Vagina (tissue), 2 donors: Measurements from ENCODE around the gene SLC38A4. TPM values are rescaled to one million over a fixed set of nuclear protein-coding genes. Genes with fewer than 3 reads are reported as not detected.

Experiments used
- DNase-seq, 2 donors: peaks; one replicate each; pipeline ENCODE4 v3.0.0-alpha.2; 2017; ENCODE audit errors: extremely low spot score in 2 of 2
- H3K27ac ChIP-seq: fragments of 200-600 bp; sonication (generic); one replicate; pipeline ENCODE4 v1.5.1; 2019
- H3K27me3 ChIP-seq: fragments of 200-600 bp; sonication (generic); one replicate; pipeline ENCODE4 v1.5.1; 2019
- H3K36me3 ChIP-seq, 2 donors: fragments of 200-600 bp; sonication (generic); one replicate each; pipeline ENCODE4 v1.5.1; 2017 to 2019
- H3K4me1 ChIP-seq: fragments of 200-600 bp; sonication (generic); one replicate; pipeline ENCODE4 v1.5.1; 2019
- H3K4me3 ChIP-seq, 2 donors: fragments of 200-600 bp; sonication (generic); 1 replicate in 1 of 2; 2 replicates in 1 of 2; pipeline ENCODE4 v1.5.1; 2016 to 2019
- H3K9me3 ChIP-seq: fragments of 200-600 bp; sonication (generic); one replicate; pipeline ENCODE4 v1.5.1; 2019
- CTCF ChIP-seq, 3 experiments: fragments of 450-650 bp in 2 of 3; fragments of 200-600 bp in 1 of 3; sonication (generic) in 1 of 3; IDR thresholded peaks; one replicate each; pipeline ENCODE4 v1.5.1; 2017 to 2019; ENCODE audit warnings: antibody characterized with exemption in 3 of 3, mild to moderate bottlenecking in 2 of 3, moderate library complexity in 2 of 3
- POLR2A ChIP-seq, 2 donors: fragments of 450-650 bp; IDR thresholded peaks; one replicate each; pipeline ENCODE4 v1.6.1; 2017; ENCODE audit warnings: antibody characterized with exemption in 2 of 2, mild to moderate bottlenecking in 2 of 2, moderate library complexity in 2 of 2
- POLR2AphosphoS5 ChIP-seq, 2 donors: sonication (generic); formaldehyde crosslinking; IDR thresholded peaks; one replicate each; pipeline ENCODE4 v1.9.0; 2017; ENCODE audit warnings: antibody characterized with exemption in 2 of 2, mild to moderate bottlenecking in 2 of 2, low read depth in 1 of 2; ENCODE audit not compliant: insufficient read depth in 1 of 2
- intact Hi-C: fragments of 100-400 bp; cut with DNase I; formaldehyde crosslinking; loops from one replicate; pipeline ENCODE4 v1.15.1; 2023
- total RNA-seq: library from RNA; depleted of rRNA; stranded (reverse); fragments of >200 nt; gene quantifications from one replicate; pipeline ENCODE4 v1.2.3, GENCODE V29; 2016

SLC38A4 gene
- total RNA-seq, 1 donor from 2014 or later, result not detected

DNA sequence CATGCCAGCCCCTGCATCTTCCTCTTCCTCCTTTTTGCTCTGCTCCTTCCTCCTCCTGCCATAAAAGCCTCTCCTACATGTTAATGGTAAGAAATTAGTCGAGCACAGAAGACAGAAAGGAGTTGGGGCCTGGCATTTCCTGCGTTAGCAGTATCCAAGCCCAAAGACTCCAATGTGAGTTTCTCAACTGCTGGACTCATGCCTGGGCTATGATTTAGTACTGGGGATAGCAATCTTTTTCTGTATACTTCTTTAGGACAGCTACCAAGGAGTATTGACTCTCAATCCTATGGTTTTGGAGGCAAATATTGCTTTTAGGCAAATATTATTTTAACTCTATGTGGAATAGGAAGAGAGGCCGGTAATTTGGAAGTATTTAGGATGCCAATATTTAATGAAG lies 18.0 kb upstream of the SLC38A4 start:
- no peak for TF ChIP-seq POLR2AphosphoS5 (IDR thresholded peaks at IDR 0.05; ENCODE audit: insufficient read depth in 1 of 2, low read depth in 1 of 2)
- TF ChIP-seq POLR2A (IDR thresholded peaks at IDR 0.05), result no peak
- TF ChIP-seq CTCF (IDR thresholded peaks at IDR 0.05), result no peak
- Histone ChIP-seq H3K36me3 (no peaks in the 10 kb centered on the region), H3K9me3 (no peaks in the 10 kb centered on the region), H3K27ac (no peak overlapping the region), H3K4me1 (no peaks in the 10 kb centered on the region), H3K27me3 (no peaks in the 10 kb centered on the region), H3K4me3 (no peak overlapping the region)
- intact Hi-C loops, result no loop called here
- no peak for DNase-seq

- Histone ChIP-seq H3K9me3 (no peaks in the 10 kb centered on the region), H3K36me3 (no peaks in the 10 kb centered on the region), H3K4me3 (no peak overlapping the region), H3K27ac (no peak overlapping the region), H3K4me1 (no peaks in the 10 kb centered on the region), H3K27me3 (no peaks in the 10 kb centered on the region)
- TF ChIP-seq POLR2A (IDR thresholded peaks at IDR 0.05) (no peak), CTCF (IDR thresholded peaks at IDR 0.05) (no peak), POLR2AphosphoS5 (IDR thresholded peaks at IDR 0.05; ENCODE audit: insufficient read depth in 1 of 2, low read depth in 1 of 2) (no peak)
- DNase-seq, result no peak
- intact Hi-C loops, result no loop called here
These were observed 16.1 kb upstream of the SLC38A4 start for GRCh38 chr12:46841891-46842290.

DNA sequence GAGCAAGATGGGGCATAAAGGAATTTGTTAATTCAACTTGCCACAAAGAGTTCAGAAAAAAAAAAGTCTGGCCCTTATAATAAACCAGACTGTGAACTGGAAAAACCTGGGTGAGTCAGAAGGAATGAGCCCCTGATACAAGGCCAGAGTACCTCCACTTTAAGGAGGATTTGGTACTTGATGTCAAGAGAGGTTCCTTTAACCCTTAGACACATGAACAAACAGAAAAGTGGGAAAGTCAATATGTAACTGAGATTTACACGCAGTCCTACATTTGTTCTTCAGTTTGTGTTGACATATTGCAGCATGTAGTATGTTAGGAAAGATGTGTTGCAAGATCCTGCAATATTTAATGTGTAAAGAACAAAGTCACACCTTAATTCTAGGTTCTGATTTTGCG lies 14.2 kb upstream of the SLC38A4 start:
- intact Hi-C loops, result no loop called here
- DNase-seq, result no peak
- TF ChIP-seq POLR2A (IDR thresholded peaks at IDR 0.05) (no peak), CTCF (IDR thresholded peaks at IDR 0.05) (no peak), POLR2AphosphoS5 (IDR thresholded peaks at IDR 0.05; ENCODE audit: insufficient read depth in 1 of 2, low read depth in 1 of 2) (no peak)
- H3K36me3 ChIP-seq, result no peaks in the 10 kb centered on the region
- H3K4me3 ChIP-seq, result no peak overlapping the region
- no peaks in the 10 kb centered on the region for H3K27me3 ChIP-seq
- no peaks in the 10 kb centered on the region for H3K4me1 ChIP-seq
- no peaks in the 10 kb centered on the region for H3K9me3 ChIP-seq
- H3K27ac ChIP-seq, result no peak overlapping the region

- Histone ChIP-seq H3K9me3 (no peaks in the 10 kb centered on the region), H3K27ac (no peak overlapping the region), H3K27me3 (no peaks in the 10 kb centered on the region), H3K36me3 (no peaks in the 10 kb centered on the region), H3K4me3 (no peak overlapping the region), H3K4me1 (no peaks in the 10 kb centered on the region)
- no peak for TF ChIP-seq POLR2AphosphoS5 (IDR thresholded peaks at IDR 0.05; ENCODE audit: insufficient read depth in 1 of 2, low read depth in 1 of 2)
- no peak for TF ChIP-seq CTCF (IDR thresholded peaks at IDR 0.05)
- no peak for TF ChIP-seq POLR2A (IDR thresholded peaks at IDR 0.05)
- DNase-seq, result no peak
- intact Hi-C loops, result no loop called here
These were observed 13.4 kb upstream of the SLC38A4 start for GRCh38 chr12:46839232-46839631.

DNA sequence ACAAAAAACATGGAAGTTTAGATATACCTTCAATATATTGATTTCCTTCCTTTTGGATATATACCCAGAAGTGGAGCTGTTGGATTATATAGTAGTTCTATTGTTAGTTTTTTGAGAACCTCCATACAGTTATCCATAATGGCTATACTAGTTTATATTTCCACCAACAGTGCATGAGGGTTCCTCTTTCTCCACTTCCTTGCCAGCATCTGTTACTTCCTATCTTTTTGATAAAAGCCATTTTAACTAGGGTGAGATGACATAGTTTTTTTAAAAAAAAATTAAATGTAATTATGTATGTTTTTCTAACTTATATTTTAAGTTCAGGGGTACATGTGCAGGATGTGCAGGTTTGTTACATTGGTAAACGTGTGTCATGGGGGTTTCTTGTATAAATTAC lies 10.0 kb upstream of the SLC38A4 start:
- no peak for DNase-seq
- Histone ChIP-seq H3K4me1 (peaks cover 13% of the 10 kb centered on the region), H3K4me3 (no peak overlapping the region), H3K27ac (no peak overlapping the region), H3K36me3 (no peaks in the 10 kb centered on the region), H3K27me3 (no peaks in the 10 kb centered on the region), H3K9me3 (no peaks in the 10 kb centered on the region)
- intact Hi-C loops, result no loop called here
- no peak for TF ChIP-seq POLR2A (IDR thresholded peaks at IDR 0.05)
- no peak for TF ChIP-seq CTCF (IDR thresholded peaks at IDR 0.05)
- TF ChIP-seq POLR2AphosphoS5 (IDR thresholded peaks at IDR 0.05; ENCODE audit: insufficient read depth in 1 of 2, low read depth in 1 of 2), result no peak
